Kidney (tissue), 14 donors: ENCODE results near the gene SELENBP1. TPM values are rescaled to one million over a fixed set of nuclear protein-coding genes. Genes with fewer than 3 reads are reported as not detected.

Source experiments
- DNase-seq, 5 donors: peaks; one replicate each; pipeline ENCODE4 v3.0.0-alpha.2; 2013 to 2020
- FAIRE-seq: peaks from 2 replicates; lab custom pipeline; 2012; peaks lifted over from hg19 to GRCh38; lab: Jason Lieb, UNC
- H3K27ac ChIP-seq, 2 donors: one replicate each; pipeline ENCODE4 v1.7.0; 2013; ENCODE audit warnings: low read depth in 2 of 2, low read length in 2 of 2, inconsistent platforms in 1 of 2
- H3K27me3 ChIP-seq: one replicate; pipeline ENCODE4 v1.7.1; 2013; ENCODE audit warnings: low read length, inconsistent platforms; ENCODE audit not compliant: control insufficient read depth, insufficient read depth
- H3K36me3 ChIP-seq, 3 donors: one replicate each; pipeline versions ENCODE4 v1.7.0 to v1.7.1; 2013; ENCODE audit warnings: low read length in 3 of 3, control low read depth in 1 of 3, inconsistent platforms in 1 of 3; ENCODE audit not compliant: insufficient read depth in 3 of 3, control insufficient read depth in 2 of 3
- H3K4me1 ChIP-seq, 3 donors: one replicate each; pipeline versions ENCODE4 v1.7.0 to v1.7.1; 2013; ENCODE audit warnings: low read length in 3 of 3, inconsistent platforms in 1 of 3, low read depth in 1 of 3; ENCODE audit not compliant: control insufficient read depth in 2 of 3, insufficient read depth in 2 of 3
- H3K4me3 ChIP-seq, 3 donors: one replicate each; pipeline versions ENCODE4 v1.7.0 to v1.8.1; 2013; ENCODE audit warnings: low read length in 3 of 3, control low read depth in 1 of 3, inconsistent platforms in 1 of 3
- H3K9ac ChIP-seq, 3 donors: one replicate each; pipeline versions ENCODE4 v1.7.0 to v1.7.1; 2013; ENCODE audit warnings: low read length in 3 of 3, control low read depth in 1 of 3, inconsistent platforms in 1 of 3
- H3K9me3 ChIP-seq, 3 donors: one replicate each; pipeline versions ENCODE4 v1.7.0 to v1.7.1; 2013; ENCODE audit warnings: low read length in 3 of 3, control low read depth in 1 of 3, inconsistent platforms in 1 of 3; ENCODE audit not compliant: control insufficient read depth in 2 of 3, insufficient read depth in 1 of 3
- CTCF ChIP-seq: IDR thresholded peaks from 3 replicates; pipeline ENCODE4 v1.5.1; 2012; ENCODE audit warnings: mild to moderate bottlenecking, moderate library complexity, borderline replicate concordance; ENCODE audit not compliant: insufficient read depth; ENCODE audit errors: extremely low read depth
- intact Hi-C: fragments of 100-400 bp; cut with DNase I; formaldehyde crosslinking; loops from one replicate; pipeline ENCODE4 v1.11.1; 2022
- polyA plus RNA-seq: library from polyadenylated mRNA; stranded (reverse); fragments of 350-450 nt; fragmentation: Illumina TruSeq; extraction: RNeasy Lipid Tissue Mini Kit (QIAGEN cat#74804); gene quantifications from one replicate; pipeline ENCODE4 v1.2.3, GENCODE V29; 2014; ENCODE audit warnings: low read depth, low replicate concordance; ENCODE audit not compliant: insufficient read depth
- total RNA-seq: library from RNA; stranded (reverse); fragmentation: NEBNext Ultra II Directional; extraction: Animal tissue kit (Norgen Biotek cat#: 25700); gene quantifications from one replicate; pipeline ENCODE4 v1.2.1, GENCODE V29; 2021
- donor health status: control.
- donor health status: control.
- donor health status: control.
- donor health status: control.
- donor health status: control.
- donor health status: DM: yes; HTN: yes; CAD: no.
- donor health status: Normal renal cell carcinoma (clear cell type).

The SELENBP1 gene
- total and polyA plus RNA-seq, 2 donors from 2014 or later, result 50.0 to 161 TPM

DNA sequence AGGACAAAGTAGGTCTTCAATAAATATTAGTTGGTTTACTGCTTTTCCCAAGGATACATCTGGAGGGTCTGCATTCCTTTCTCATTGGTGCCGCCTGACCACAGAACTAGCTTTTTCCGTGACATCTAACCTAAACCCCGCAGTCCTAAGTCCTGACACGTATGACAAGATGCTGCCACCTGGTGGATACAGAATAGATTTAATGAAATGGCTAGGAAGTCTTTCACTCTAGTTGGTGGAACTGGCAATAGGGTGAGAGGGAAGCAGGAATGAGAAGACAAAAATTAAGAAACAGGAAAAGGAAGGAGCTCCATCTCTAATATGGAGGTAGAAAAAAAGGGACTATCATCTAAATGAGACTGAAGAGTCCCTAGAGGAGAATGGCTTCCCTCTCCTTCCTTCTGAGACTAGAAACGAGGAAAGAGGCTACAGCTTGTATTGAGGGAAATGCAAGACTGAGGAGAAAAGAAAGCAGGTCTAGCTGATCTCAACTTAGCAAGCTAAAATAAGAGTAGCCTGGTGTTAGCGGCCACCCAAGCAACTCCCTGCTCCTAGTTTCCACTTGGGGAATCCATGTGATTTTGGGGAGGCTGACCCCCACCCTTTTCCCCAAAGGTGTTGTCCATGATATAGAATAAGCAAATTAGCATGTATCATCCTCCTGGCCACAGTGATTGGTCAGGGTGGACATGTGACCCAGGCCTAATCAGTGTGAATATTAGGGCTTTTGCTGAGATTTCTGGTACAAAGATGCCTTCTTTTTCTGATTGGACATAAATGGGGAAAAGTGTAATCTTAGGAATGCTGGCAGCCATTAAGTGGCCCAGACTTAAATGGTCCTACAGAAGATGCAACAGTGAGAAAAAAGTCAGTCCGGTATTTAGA lies 31.4 kb downstream of the SELENBP1 start:
- Histone ChIP-seq H3K9me3 (no peaks in the 10 kb centered on the region), H3K9ac (no peak overlapping the region), H3K27me3 (no peaks in the 10 kb centered on the region), H3K36me3 (peaks cover 6 to 14% (median 12%) of the 10 kb centered on the region in 3 donors), H3K4me1 (peaks cover 3 to 8% (median 5%) of the 10 kb centered on the region in 3 donors), H3K27ac (no peak overlapping the region), H3K4me3 (no peak overlapping the region)
- FAIRE-seq (peak; percentile 51), DNase-seq (peak in 3 of 5 donors; percentile 44 to 93 (median 88))
- peak; percentile 77 for TF ChIP-seq CTCF
- intact Hi-C loops, result loop anchor here (5.0 kb wide), 1 partner anchor 39 kb away; no protein-coding TSS in a partner anchor

- no peak overlapping the region for H3K4me3 ChIP-seq
- H3K4me1 ChIP-seq, result no peaks in the 10 kb centered on the region
- no peak for TF ChIP-seq CTCF
- H3K27ac ChIP-seq, result no peak overlapping the region
- FAIRE-seq (no peak), DNase-seq (no peak)
- H3K9me3 ChIP-seq, result no peaks in the 10 kb centered on the region
- intact Hi-C loops, result no loop called here
- no peaks in the 10 kb centered on the region for H3K27me3 ChIP-seq
- no peak overlapping the region for H3K9ac ChIP-seq
- no peaks in the 10 kb centered on the region for H3K36me3 ChIP-seq
Observed at GRCh38 chr1:151336556-151336955, 35.9 kb downstream of the SELENBP1 start.

DNA sequence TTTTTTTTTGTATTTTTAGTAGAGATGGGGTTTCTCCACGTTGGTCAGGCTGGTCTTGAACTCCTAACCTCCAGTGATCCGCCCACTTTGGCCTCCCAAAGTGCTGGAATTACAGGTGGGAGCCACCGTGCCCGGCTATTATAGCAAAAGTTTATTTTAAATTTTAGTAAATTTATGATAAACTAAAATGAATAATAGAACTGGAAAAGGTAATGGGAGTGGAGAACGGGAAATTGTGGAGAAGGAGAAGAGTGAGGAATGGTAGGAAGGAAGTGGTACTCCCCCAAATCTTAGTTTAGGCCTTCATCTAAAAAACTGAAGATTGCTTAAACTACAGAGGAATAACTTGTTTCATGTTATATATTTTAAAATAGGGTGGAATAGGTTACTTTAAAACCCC lies 37.7 kb downstream of the SELENBP1 start:
- Histone ChIP-seq H3K4me3 (no peak overlapping the region), H3K9ac (no peak overlapping the region), H3K36me3 (no peaks in the 10 kb centered on the region), H3K27me3 (no peaks in the 10 kb centered on the region), H3K9me3 (no peaks in the 10 kb centered on the region), H3K4me1 (no peaks in the 10 kb centered on the region), H3K27ac (no peak overlapping the region)
- FAIRE-seq (no peak), DNase-seq (no peak)
- intact Hi-C loops, result no loop called here
- TF ChIP-seq CTCF, result no peak
